DMS53 treated with DMSO at 0.1 percent for 48 hours (cell line): ENCODE data around the gene CCDC122.

Source experiments
- DNase-seq: peaks from one replicate; lab custom pipeline; 2025; ENCODE audit not compliant: unreplicated experiment; lab: John Stamatoyannopoulos, UW

The CCDC122 gene

GRCh38 chr13:43878892-43879754 lies at the start of gene CCDC122:
TSS of gene CCDC122 (minus strand) at chr13:43879740. CDS start at chr13:43869376, 10,364 bp downstream.
- peak; percentile 46 for DNase-seq

- no peak for DNase-seq
Observed at GRCh38 chr13:43924549-43925245, 45.2 kb upstream of the CCDC122 start.

GRCh38 chr13:43920965-43921674 lies 41.6 kb upstream of the CCDC122 start:
- DNase-seq = no peak

GRCh38 chr13:43918636-43919035 lies 39.1 kb upstream of the CCDC122 start:
- no peak for DNase-seq

- no peak for DNase-seq
Observed at GRCh38 chr13:43916828-43917227, 37.3 kb upstream of the CCDC122 start.

- no peak for DNase-seq
Observed at GRCh38 chr13:43915451-43915850, 35.9 kb upstream of the CCDC122 start.

- no peak for DNase-seq
Observed at GRCh38 chr13:43911871-43912270, 32.3 kb upstream of the CCDC122 start.

- DNase-seq = no peak
Observed at GRCh38 chr13:43911278-43911677, 31.7 kb upstream of the CCDC122 start.

GRCh38 chr13:43910856-43911255 lies 31.3 kb upstream of the CCDC122 start:
- DNase-seq = no peak

GRCh38 chr13:43908156-43909126 lies 28.9 kb upstream of the CCDC122 start:
- DNase-seq = peak; percentile 29

GRCh38 chr13:43905435-43906031 lies 26.0 kb upstream of the CCDC122 start:
- peak; percentile 60 for DNase-seq

GRCh38 chr13:43895940-43896339 lies 16.4 kb upstream of the CCDC122 start:
- DNase-seq = no peak

GRCh38 chr13:43894438-43894837 lies 14.9 kb upstream of the CCDC122 start:
- DNase-seq = no peak

GRCh38 chr13:43884222-43884621 lies 4.7 kb upstream of the CCDC122 start:
- DNase-seq = no peak

GRCh38 chr13:43883631-43884030 lies 4.1 kb upstream of the CCDC122 start:
- no peak for DNase-seq

GRCh38 chr13:43881580-43881979 lies 2.0 kb upstream of the CCDC122 start:
- no peak for DNase-seq

GRCh38 chr13:43880926-43881325 lies 1.4 kb upstream of the CCDC122 start:
- DNase-seq = no peak

- DNase-seq = no peak
Observed at GRCh38 chr13:43880214-43880855, 795 bp upstream of the CCDC122 start.

- DNase-seq = peak; percentile 23
Observed at GRCh38 chr13:43879755-43880181, 228 bp upstream of the CCDC122 start, which contains the start of gene LACC1. TSS of gene LACC1 (plus strand) at chr13:43879904. CDS start at chr13:43880986, 1,082 bp downstream.
